ENCODE measurements around the gene NEDD4L. TPM values are rescaled to one million over a fixed set of nuclear protein-coding genes. Genes with fewer than 3 reads are reported as not detected.

Gene NEDD4L
- total RNA-seq, 1 donor from 2014 or later: 93.9 TPM

- H3K27ac ChIP-seq (ENCODE audit: low read depth, low read length): no peak overlapping the region
- Mint-ChIP-seq H3K4me3 (ENCODE audit: unreplicated experiment) (no peak overlapping the region), H3K27me3 (ENCODE audit: low read depth, unreplicated experiment) (no peaks in the 10 kb centered on the region), H3K4me1 (ENCODE audit: low read depth, unreplicated experiment) (peaks cover 9% of the 10 kb centered on the region), H3K27ac (ENCODE audit: unreplicated experiment) (no peak overlapping the region), H3K9me3 (ENCODE audit: unreplicated experiment) (no peaks in the 10 kb centered on the region), H3K36me3 (ENCODE audit: low read depth, unreplicated experiment) (peaks cover 2% of the 10 kb centered on the region)
- H3K4me3 ChIP-seq (ENCODE audit: insufficient read depth, low read depth, low read length): no peak overlapping the region
- H3K4me1 ChIP-seq (ENCODE audit: insufficient read depth, low read length): peaks cover 10% of the 10 kb centered on the region
- H3K9ac ChIP-seq (ENCODE audit: low read length): no peak overlapping the region
- no peaks in the 10 kb centered on the region for H3K79me2 ChIP-seq (ENCODE audit: insufficient read depth, low read length)
- no peak overlapping the region for H2AFZ ChIP-seq (ENCODE audit: low read depth, low read length)
- no peaks in the 10 kb centered on the region for H3K36me3 ChIP-seq (ENCODE audit: insufficient read depth, low read length)
- FAIRE-seq (no peak), DNase-seq (ENCODE audit: low read depth) (no peak)
- no peaks in the 10 kb centered on the region for H4K20me1 ChIP-seq (ENCODE audit: insufficient read depth, low read length)
- H3K9me3 ChIP-seq (ENCODE audit: insufficient read depth, low read depth, low read length): no peaks in the 10 kb centered on the region
- TF ChIP-seq EZH2 (IDR thresholded peaks at IDR 0.05; ENCODE audit: insufficient read depth, low read length) (no peak), CTCF (IDR thresholded peaks at IDR 0.05; ENCODE audit: insufficient read depth, low read depth, low read length) (no peak)
- no peak overlapping the region for H3K4me2 ChIP-seq (ENCODE audit: low read length)
- no peaks in the 10 kb centered on the region for H3K27me3 ChIP-seq (ENCODE audit: insufficient read depth, low read length)
Measured at GRCh38 chr18:58095655-58096054, 51.6 kb downstream of the NEDD4L start.

- Histone ChIP-seq H3K27me3 (ENCODE audit: insufficient read depth, low read length) (no peaks in the 10 kb centered on the region), H4K20me1 (ENCODE audit: insufficient read depth, low read length) (no peaks in the 10 kb centered on the region), H3K79me2 (ENCODE audit: insufficient read depth, low read length) (no peaks in the 10 kb centered on the region), H3K4me2 (ENCODE audit: low read length) (peak overlapping the region; percentile 47), H3K9me3 (ENCODE audit: insufficient read depth, low read depth, low read length) (no peaks in the 10 kb centered on the region), H3K36me3 (ENCODE audit: insufficient read depth, low read length) (no peaks in the 10 kb centered on the region), H3K4me3 (ENCODE audit: insufficient read depth, low read depth, low read length) (no peak overlapping the region), H2AFZ (ENCODE audit: low read depth, low read length) (no peak overlapping the region), H3K9ac (ENCODE audit: low read length) (no peak overlapping the region), H3K27ac (ENCODE audit: low read depth, low read length) (no peak overlapping the region), H3K4me1 (ENCODE audit: insufficient read depth, low read length) (peaks cover 10% of the 10 kb centered on the region)
- FAIRE-seq (no peak), DNase-seq (ENCODE audit: low read depth) (no peak)
- Mint-ChIP-seq H3K4me1 (ENCODE audit: low read depth, unreplicated experiment) (peaks cover 11% of the 10 kb centered on the region), H3K4me3 (ENCODE audit: unreplicated experiment) (no peak overlapping the region), H3K27ac (ENCODE audit: unreplicated experiment) (no peak overlapping the region), H3K27me3 (ENCODE audit: low read depth, unreplicated experiment) (no peaks in the 10 kb centered on the region), H3K36me3 (ENCODE audit: low read depth, unreplicated experiment) (peaks cover 2% of the 10 kb centered on the region), H3K9me3 (ENCODE audit: unreplicated experiment) (no peaks in the 10 kb centered on the region)
- TF ChIP-seq CTCF (IDR thresholded peaks at IDR 0.05; ENCODE audit: insufficient read depth, low read depth, low read length) (no peak), EZH2 (IDR thresholded peaks at IDR 0.05; ENCODE audit: insufficient read depth, low read length) (no peak)
Measured at GRCh38 chr18:58096658-58097057, 52.6 kb downstream of the NEDD4L start.

GRCh38 chr18:58097121-58097906, 53.3 kb downstream of the NEDD4L start:
- Histone ChIP-seq H3K9ac (ENCODE audit: low read length) (no peak overlapping the region), H3K27me3 (ENCODE audit: insufficient read depth, low read length) (no peaks in the 10 kb centered on the region), H3K9me3 (ENCODE audit: insufficient read depth, low read depth, low read length) (no peaks in the 10 kb centered on the region), H4K20me1 (ENCODE audit: insufficient read depth, low read length) (no peaks in the 10 kb centered on the region), H3K4me3 (ENCODE audit: insufficient read depth, low read depth, low read length) (no peak overlapping the region), H3K27ac (ENCODE audit: low read depth, low read length) (peak overlapping the region; percentile 10), H3K4me1 (ENCODE audit: insufficient read depth, low read length) (peaks cover 10% of the 10 kb centered on the region), H3K4me2 (ENCODE audit: low read length) (peak overlapping the region; percentile 47), H3K79me2 (ENCODE audit: insufficient read depth, low read length) (no peaks in the 10 kb centered on the region), H2AFZ (ENCODE audit: low read depth, low read length) (no peak overlapping the region), H3K36me3 (ENCODE audit: insufficient read depth, low read length) (no peaks in the 10 kb centered on the region)
- Mint-ChIP-seq H3K27me3 (ENCODE audit: low read depth, unreplicated experiment) (no peaks in the 10 kb centered on the region), H3K9me3 (ENCODE audit: unreplicated experiment) (no peaks in the 10 kb centered on the region), H3K4me3 (ENCODE audit: unreplicated experiment) (no peak overlapping the region), H3K36me3 (ENCODE audit: low read depth, unreplicated experiment) (peaks cover 2% of the 10 kb centered on the region), H3K4me1 (ENCODE audit: low read depth, unreplicated experiment) (peaks cover 16% of the 10 kb centered on the region), H3K27ac (ENCODE audit: unreplicated experiment) (no peak overlapping the region)
- TF ChIP-seq EZH2 (IDR thresholded peaks at IDR 0.05; ENCODE audit: insufficient read depth, low read length): no peak
- no peak for TF ChIP-seq CTCF (IDR thresholded peaks at IDR 0.05; ENCODE audit: insufficient read depth, low read depth, low read length)
- DNase-seq (ENCODE audit: low read depth) (peak; percentile 57), FAIRE-seq (peak; percentile 49)
